HG03095 (cell line): ENCODE results near the gene UNC13D.

Experiments
- ATAC-seq: cut with Tn5 transposase; IDR thresholded peaks from one replicate; pipeline ENCODE4 v1.9.1; 2021; ENCODE audit warnings: moderate library complexity; ENCODE audit not compliant: unreplicated experiment

UNC13D gene

GRCh38 chr17:75835654-75835987 is 8.6 kb downstream of the UNC13D start:
- ATAC-seq: no peak

DNA sequence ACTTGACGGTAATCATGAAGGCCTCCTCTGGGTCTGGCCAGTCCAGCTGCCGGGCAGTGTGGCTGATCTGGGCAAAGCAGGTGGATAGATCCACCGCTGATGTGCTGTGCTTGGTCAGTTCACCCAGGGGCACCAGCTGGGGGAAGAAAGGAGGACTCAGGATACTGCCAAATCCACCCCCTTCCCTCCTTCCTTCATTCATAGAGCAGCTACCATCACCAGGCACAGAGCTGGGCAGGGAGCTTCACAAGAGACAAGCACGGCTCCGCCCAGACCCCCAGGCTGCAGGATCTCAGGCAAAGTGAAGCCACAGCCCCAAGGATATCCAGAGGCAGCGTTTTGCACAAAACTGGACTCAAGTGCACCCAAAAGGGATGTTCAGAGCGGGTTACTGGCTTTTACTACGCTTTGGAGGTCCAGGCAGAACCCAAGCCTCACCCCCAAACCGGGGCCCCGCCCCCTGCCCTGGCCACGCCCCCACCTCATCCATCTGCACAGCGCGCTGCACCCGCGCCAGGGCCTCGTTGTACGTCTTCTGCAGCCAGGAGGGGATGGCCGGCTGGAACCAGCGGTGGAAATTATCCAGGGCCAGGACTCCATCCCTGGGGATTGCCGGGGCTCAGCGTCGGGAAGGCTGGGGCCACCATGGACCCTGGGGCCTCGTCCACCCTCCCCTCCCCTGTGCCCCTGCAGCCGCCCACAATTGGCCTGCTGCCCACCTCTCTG is 9.1 kb downstream of the UNC13D start:
- ATAC-seq: no peak

DNA sequence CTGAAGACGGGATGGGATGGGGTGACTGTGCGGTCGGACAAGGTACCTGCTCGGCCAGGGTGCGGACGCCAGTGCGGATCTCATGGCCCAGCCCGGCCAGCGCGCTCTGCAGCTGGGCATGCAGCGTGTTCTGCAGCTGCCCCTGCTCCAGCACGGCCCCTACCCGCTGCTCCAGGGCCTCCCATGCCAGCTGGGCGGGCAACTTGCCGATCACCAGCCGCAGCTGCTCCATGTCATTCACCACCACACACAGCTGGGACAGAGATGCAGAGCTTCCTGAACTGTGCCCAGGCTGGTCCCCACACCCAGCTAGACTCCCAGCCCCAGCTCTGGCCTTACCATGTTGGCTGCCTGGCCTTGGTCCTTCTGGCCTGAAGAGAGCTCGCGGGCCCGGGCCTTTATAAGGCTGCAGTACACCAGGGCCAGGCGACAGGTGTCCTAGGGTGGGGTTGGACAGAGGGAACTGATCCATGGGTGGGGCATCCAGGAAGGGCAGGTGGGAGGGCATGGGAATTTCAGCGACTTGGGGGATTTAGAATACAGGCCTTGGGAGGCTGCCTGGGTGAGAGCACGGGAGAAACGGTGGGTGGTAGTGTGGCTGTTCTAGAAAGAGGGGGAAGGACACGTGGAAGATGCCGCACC is 9.8 kb downstream of the UNC13D start:
- ATAC-seq: no peak

- ATAC-seq: no peak
Observed at GRCh38 chr17:75832652-75833400, 11.4 kb downstream of the UNC13D start.

DNA sequence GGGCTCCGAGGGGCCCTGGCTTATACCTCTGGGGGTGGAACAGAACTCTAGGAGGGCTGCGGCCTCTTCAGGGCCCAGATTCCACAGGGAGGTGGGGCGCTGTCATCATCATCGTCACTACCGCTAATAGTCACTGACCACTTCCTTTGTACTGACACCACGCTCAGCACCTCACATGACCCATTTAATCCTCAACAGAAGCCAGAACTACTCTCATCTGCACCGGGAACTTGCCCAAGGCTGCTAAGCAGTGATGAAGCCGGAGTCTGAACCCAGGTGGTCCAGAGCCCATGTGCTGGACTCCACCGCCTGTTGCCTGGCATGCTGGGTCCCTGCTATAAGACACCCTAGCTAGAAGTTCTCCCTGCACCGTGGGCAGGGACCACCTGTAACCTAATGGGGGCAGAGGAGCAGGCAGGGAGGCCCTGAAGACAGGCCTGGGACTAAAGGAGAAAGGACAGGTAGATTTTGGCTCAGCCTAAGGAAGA is 12.0 kb downstream of the UNC13D start:
- no peak for ATAC-seq

- no peak for ATAC-seq
Observed at GRCh38 chr17:75831032-75831571, 13.1 kb downstream of the UNC13D start.

DNA sequence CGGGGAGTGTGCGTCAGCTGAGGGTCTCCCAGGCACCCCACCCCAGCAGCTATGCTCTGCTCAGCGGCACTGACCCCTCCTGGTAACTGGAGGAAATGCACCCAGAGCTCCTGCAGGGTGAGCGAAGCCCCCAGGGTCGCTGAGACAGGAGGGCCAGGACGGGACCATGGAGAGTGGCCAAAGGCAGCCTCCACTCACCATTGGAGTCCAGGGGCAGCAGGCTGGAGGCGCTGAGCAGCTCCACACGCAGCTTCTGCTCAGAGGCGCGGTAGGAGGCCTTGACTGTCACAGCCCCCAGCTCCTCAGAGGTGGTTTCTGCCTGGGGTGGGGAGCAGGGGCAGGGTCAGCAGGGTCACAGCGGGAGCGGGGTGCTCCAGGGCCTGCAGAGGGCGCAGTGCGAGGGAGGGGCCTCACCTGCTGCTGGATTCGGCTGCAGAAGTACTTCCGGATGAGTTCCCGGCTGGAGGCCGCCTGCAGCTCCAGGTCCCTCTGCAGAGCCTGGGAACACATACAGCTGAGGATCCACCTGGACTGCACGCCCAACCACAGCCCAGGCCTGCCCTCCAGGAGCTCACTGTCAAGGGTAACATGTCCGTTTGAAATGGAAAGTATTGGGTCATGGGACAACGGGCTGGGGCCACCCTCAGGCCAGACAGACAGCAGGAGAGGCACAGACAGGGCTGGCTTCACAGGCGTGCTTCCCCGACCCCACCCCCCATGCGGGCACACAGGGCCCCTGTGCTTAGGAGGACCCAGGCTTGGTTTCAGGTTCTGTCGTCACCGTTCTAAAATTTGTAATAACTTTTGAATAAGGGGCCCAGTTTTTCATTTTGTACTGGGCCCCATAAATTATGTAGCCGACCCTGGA is 13.8 kb downstream of the UNC13D start:
- ATAC-seq: no peak

GRCh38 chr17:75829747-75830146 is 14.5 kb downstream of the UNC13D start:
- ATAC-seq: no peak

DNA sequence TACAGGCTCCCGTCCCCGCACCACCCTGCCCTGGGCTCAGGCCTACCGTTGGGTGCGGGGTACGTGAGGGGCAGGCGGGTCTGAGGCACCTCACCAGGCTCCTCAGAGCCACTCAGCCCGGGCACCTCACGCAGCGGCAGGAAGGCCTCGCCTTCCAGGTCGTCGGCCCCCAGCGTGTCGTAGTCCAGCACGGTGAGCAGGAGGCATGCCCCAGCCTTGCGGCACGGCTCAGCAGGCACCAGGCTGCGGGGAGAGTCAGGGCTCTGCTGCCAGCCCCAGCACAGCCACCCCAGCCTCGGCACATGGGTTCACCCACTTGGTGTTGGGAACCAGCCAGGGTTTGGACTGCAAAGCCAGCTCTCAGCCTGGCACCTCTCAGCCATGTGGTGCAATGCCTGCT is 15.5 kb downstream of the UNC13D start:
- no peak for ATAC-seq

- no peak for ATAC-seq
Observed at GRCh38 chr17:75828076-75828400, 16.2 kb downstream of the UNC13D start.

DNA sequence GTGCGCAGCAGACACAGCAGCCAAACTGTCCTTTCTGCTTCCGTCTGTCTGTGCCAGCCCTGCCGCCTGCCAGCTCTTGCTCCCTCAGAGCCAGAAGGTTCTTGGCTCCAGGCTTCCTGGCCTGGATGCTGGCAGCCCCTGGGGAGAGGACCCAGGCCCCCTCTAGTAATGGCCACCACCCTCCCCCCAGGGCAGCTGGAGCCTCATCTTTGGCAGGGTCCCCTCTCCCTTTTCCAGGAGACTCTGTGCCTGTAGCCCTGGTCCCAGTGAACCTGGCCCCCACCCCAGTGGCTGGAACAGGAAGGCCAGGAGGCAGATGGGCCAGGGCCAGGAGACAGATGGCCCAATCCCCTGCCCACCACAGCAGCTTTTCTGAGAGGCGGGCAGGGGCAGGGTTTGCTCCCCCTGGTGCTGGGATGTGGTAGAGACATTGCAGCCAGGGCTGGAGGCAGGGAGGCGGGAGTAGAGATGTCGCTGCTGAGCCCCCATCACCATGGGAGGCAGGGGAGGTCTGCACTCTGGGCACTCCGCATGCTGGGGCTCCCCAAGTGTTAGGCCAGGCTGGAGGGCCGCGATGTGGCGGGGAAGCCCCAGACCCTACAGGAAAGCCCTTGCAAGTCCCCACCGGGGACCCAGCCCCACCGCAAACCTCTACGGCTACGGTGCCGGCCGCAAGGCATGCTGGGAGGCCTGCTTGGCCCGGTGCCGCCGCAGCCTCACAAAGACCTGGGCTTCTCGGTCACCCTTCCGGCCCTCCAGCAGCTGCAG is 16.7 kb downstream of the UNC13D start:
- no peak for ATAC-seq

DNA sequence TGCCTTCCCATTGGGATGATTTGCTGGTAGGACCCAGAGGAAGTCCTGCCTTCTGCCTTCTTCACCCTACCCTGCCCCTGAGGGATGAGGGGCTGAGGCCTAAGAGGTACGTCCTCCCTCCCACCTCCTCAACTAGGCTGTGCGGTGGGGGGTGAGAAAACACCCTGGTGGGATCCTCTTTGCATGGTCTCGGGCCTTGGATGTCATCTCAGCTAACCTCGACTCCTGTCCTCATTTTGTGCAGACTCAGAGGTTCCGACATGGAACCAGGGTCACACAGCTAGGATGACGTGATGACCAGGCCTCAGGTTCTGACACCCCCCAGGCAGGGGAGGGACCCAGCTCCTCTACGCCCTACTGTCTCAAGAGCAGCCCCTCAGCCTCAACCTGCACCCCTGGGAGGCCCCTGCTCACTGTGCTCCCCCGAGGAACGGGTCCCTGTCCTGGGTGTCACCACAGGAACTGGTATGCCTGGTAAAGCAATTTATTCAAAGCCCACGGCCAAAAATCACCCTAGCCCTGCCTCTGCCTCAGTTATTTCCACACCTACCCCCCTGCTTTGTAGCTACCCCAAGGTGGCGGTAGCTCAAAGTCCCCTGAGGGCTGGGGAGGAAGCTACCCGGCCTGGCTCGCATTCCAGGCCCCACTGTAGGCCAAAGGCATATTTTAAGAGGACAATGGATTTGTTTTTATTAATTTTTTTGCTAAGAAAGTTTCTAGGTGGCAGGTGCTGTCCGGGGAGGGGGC is 17.5 kb downstream of the UNC13D start:
- no peak for ATAC-seq

GRCh38 chr17:75825748-75826370 is 18.3 kb downstream of the UNC13D start:
- no peak for ATAC-seq

DNA sequence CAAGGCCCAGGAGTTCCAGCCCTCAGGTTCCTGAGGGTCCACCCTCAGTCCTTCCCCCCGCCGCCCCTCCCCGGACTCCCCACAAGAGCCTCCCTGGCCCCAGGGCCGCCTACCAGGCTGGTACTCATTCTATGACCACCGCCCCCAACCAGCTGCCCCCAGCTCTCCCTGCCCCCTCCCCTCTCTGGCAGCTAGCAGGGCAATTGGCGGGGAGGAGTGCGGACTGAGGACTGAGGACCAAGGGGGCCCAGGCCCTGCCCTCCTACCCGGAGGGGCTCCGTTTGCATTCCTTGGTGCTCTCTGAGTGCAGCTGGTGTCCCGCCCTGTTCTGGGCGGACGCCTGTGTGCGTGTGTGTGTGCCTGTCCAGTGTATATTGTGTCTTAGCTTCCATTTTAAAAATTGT is 19.1 kb downstream of the UNC13D start:
- no peak for ATAC-seq

DNA sequence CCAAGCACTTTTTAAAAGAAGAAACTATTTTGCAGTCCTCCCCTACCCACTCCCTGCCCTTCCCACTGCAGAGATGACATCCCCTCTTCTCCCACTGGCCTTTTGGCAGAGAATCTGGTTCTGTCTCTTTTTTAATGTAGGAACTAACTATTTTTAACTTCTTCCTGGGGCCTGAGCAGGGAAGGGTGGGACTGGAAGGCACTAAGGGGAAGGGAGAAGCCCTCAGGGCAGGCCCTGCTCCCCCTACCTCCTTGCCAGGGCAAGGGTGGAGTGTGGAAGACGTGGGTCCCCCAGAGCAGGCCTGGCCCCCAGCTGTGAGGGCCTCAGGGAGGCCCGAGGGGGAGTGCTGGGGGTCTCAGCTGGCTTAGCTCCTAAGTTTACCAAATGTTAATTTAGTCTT is 19.5 kb downstream of the UNC13D start:
- no peak for ATAC-seq

DNA sequence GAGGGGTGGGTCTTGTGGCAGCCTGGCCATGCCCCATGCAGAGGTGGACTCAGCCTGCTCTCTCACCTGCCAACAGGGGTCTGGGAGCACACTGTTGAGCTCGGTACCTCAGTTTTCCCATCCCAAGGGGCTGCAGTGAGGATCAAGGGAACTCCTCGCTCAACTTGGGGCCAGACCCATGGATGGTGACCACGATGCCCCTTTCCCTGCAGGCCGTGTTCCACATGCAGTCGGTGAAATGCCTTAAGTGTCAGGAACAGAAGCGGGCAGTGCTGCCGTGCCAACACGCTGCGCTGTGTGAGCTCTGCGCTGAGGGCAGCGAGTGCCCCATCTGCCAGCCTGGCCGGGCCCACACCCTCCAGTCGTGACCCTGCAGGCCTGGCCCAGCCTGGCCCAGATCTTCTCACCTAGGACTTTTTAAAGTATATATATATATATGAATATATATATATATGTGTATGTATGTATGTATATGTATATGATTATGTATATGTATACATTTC is 20.1 kb downstream of the UNC13D start:
- ATAC-seq: no peak

- no peak for ATAC-seq
Observed at GRCh38 chr17:75823257-75824041, 20.8 kb downstream of the UNC13D start.

DNA sequence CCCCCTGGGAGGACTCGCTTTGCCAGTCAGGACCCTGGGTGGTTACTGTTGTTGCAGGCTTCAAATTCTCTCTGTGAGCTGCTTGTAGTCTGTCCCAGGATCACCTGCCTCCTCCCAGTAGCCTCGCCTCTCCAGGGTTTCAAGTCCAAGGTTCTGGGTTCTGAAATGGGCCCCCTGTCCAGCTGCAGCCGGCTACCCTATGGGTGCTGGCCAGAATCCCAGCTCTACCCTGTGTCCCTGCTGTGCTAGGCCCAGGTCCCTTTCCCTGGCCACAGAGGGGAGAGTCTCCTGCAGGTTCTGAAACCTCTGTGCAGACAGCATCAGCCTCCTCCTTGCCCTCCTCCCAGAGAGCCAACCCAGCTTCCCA is 21.4 kb downstream of the UNC13D start:
- ATAC-seq: no peak
